Neural progenitor cell (in vitro differentiated cells): ENCODE measurements around the gene KDM7A.

Source experiments
- EZH2 ChIP-seq: fragments of 200-600 bp; sonication (generic); IDR thresholded peaks from 2 replicates; pipeline ENCODE4 v1.6.1; 2017; ENCODE audit warnings: antibody characterized with exemption, mild to moderate bottlenecking, moderate library complexity
- TF ChIP-seq, protein P1 (sequence below): fragments of 200-600 bp; sonication (generic); IDR thresholded peaks from 2 replicates; pipeline ENCODE4 v1.5.1; 2017; ENCODE audit warnings: antibody characterized with exemption, mild to moderate bottlenecking

DNA sequence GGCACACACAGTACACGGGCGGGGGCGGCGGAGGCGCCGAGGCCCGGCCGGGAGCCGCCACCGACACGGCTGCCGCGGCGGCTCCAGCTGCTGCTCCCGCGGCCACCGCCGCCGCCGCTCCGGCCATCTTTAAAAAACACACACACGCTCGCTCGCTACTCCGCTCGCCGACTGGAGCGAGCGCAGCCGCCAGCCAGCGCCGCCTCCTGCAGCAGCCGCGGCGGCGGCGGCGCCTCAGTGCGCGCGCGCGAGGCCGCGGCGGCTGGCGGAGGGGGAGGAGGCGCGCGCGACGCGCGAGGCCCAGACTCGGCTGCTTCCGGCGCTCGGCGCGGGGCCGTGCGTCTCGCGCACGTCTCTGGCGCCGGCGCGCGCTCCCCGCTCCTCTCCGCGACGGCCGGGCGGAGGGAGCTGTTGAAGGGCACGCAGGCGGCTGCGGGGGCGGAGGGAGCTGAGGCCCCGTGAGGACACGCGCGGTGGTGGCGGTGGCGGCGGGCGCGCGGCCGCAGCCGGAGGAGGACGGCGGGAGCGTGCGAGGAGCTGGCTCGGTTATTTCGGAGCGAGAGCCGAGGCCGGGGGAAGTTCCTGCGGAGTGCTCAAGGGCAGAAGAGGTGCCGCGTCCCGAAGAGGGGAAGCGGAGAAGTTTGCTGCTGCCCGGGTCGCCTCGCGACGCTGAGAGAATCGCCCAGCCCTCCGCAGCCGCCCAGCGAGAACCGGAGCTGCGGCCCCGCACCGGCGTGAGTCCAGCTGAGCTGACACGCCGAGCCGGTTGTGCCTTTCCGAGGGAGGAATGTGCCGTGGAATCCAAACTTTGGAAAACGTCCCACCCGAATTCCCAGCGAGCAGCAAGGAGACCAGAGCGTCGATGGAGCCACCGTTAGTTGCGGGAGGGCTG, at the start of gene KDM7A:
- TF ChIP-seq, protein P1, sequence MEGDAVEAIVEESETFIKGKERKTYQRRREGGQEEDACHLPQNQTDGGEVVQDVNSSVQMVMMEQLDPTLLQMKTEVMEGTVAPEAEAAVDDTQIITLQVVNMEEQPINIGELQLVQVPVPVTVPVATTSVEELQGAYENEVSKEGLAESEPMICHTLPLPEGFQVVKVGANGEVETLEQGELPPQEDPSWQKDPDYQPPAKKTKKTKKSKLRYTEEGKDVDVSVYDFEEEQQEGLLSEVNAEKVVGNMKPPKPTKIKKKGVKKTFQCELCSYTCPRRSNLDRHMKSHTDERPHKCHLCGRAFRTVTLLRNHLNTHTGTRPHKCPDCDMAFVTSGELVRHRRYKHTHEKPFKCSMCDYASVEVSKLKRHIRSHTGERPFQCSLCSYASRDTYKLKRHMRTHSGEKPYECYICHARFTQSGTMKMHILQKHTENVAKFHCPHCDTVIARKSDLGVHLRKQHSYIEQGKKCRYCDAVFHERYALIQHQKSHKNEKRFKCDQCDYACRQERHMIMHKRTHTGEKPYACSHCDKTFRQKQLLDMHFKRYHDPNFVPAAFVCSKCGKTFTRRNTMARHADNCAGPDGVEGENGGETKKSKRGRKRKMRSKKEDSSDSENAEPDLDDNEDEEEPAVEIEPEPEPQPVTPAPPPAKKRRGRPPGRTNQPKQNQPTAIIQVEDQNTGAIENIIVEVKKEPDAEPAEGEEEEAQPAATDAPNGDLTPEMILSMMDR, result no peak
- no peak for TF ChIP-seq EZH2
